Iris pigment epithelial cell (primary cell): Measurements from ENCODE around the gene NLRP9.

ENCODE experiments used
- DNase-seq: peaks from one replicate; pipeline ENCODE4 v3.0.0-alpha.2; 2011; ENCODE audit warnings: low read depth

The NLRP9 gene

DNA sequence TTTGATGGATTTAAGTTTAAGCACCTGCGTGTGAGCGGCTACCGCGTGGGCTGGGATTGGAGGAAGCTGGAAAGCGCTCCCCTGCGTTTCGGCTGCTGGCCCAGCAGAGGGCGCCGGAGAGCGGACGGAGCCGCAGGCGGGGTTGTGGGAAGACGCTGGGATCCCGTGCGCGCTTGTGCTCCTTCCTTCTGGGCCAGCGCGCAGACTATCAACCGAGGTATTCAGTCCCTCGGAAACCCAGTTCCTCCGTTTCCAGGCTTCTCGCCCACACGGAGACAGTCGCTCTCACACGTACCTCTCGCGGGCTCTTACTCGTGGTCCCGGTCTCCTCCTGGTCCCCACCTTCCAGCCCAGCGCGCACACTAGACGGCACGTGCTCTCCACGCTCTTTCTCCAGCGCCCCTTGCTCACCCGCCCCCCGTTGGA lies 34.4 kb downstream of the NLRP9 start:
- peak; percentile 20 for DNase-seq

DNA sequence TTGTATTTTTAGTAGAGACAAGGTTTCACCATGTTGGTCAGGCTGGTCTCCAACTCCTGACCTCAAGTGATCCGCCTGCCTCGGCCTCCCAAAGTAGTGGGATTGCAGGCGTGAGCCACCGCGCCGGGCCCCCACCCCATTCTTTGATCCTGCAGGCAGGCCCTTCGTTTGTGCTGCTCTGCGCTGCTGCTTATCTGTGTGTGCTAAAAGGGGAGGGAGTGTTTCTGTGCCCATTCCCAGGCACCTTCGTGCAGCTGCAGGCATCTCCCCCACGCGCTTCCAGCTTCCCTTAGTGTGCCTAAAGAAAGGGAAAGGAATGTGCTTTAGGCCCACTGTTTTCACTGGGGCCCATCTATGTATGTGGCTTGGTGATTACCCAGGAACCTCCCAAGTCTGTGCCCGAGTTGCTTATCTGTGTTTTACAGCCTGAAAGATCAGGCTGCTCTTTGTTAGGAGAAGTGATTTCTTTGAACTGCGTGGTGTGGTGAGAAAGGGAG lies 36.0 kb downstream of the NLRP9 start:
- DNase-seq: no peak

DNA sequence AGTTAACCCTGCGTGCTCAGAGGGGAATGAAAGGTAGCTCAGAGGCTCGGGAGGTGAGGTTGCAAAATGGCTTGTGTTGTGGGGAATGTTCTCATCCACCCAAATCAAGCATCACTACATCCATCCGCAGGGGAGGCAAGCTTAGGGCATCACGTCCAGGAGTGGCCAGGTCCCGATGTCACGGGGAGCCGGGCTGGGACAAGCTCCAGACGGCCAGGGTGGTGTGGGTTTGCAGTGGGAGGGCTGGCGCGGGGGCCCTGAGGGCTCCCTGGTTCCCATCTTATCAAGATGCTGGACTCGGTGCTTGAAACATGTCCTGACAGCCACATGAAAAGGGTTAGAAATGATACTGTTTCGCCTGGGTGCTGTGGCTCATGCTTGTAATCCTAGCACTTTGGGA lies 37.4 kb downstream of the NLRP9 start:
- DNase-seq: no peak

DNA sequence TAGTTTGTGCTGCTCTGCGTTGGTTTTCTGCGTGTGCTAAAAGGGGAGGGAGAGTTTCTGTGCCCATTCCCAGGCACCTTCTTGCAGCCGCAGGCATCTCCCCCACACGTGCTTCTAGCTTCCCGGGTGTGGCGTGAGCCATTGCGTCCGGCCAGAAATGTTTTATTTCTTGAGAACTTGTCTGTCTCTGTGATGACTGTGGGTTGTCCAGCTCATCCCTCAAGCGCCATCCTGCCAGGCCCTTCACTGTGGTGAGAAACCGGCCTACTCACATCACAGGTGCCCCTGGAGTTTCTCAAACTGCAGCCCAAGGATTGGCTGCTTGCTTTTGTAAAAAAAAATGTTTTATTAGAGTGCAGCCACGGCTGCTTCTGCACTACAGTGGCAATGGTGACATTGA lies 39.0 kb downstream of the NLRP9 start:
- DNase-seq: no peak

DNA sequence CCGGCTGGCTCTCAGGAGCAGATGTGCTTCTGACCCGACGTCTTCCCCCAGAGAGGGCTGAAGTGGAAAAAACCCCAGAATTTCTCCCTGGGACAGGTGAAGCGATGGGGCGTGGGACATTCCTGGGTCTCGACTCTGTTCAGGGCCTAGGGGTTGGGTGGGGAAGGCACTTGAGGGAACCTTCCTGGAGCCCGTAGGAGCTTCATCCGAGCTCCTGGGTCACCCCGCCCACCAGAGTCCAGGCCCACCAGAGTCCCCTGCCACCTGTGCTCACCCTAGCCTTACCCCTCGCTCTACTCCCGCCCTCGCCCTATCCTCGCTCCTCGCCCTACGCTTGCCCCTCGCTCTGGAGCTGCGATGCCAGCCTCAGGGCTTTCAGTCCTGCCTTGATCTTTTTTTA lies 39.9 kb downstream of the NLRP9 start:
- DNase-seq: no peak

DNA sequence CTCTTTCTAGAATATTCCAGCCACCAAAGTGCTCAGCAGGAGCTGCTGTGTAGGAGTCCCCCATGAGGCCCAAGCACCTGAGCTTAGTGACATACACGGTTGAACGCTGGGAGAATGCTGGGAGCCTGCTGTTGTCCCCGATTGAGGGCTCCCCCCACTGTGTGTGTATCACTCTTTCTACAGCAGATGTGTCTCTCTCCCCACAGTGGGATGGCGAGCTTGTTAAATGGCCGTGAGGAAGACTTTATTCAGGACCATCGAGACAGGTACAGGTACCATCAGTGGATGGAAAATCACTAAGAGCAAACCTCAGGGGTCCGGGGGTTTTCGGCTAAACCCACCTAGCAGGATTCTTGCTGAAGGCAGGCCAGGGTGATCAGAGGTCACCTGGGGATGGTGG lies 40.5 kb downstream of the NLRP9 start:
- DNase-seq: no peak

DNA sequence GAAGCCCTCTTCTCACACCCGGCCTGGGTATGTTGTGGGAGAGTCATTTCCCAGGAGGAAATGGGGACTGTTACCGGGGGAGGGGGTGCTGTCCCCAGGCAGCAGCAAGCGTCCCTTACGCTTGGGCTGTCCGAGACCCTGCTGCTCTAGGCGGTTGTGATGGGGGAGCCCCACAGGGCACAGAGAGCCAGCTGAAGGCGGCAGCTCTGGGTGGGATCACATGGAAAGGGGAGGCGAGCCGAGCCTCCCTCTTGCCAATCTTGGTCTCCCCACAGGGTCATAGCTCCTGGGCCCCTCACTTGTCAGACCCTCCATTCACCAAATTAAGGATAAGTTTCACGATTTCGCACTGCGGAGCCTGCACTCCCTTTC lies 41.1 kb downstream of the NLRP9 start:
- DNase-seq: no peak

DNA sequence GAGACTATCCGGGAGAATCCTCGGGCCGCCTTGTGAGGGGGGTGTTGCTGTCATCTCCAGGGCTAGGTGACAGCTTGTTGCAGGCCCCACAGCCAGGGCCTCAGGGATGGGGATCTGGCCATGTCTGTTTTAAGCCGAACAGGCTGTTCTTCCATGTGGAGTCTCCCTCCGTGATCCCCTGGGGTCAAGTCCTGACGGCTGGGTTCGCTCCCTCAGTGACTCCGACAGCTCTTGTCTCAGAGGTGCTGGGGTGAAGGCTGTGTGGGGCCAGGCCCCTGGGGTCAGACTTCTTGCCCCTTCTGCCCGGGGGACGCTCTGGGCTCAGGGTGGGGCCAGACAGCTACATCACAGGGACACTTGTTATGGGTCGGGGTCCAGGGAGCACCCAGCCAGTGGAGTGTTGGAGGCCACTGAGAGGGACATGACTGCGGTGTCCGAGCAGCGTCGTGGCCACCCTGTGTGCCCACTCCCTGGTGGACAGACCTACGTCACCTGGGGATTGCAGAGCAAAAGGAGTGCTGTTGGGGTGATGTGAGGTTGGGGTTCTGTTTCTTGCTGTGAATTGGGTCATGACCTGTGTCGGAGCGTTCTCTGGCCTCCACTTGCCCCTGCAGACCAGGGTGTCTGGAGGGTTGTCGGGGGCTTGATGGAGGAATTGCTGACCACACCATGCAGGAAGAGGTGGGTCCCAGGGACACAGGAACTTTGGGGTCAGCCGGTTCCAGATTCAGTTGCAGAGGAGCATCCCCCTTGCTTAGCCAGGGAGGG lies 41.7 kb downstream of the NLRP9 start:
- DNase-seq: no peak

DNA sequence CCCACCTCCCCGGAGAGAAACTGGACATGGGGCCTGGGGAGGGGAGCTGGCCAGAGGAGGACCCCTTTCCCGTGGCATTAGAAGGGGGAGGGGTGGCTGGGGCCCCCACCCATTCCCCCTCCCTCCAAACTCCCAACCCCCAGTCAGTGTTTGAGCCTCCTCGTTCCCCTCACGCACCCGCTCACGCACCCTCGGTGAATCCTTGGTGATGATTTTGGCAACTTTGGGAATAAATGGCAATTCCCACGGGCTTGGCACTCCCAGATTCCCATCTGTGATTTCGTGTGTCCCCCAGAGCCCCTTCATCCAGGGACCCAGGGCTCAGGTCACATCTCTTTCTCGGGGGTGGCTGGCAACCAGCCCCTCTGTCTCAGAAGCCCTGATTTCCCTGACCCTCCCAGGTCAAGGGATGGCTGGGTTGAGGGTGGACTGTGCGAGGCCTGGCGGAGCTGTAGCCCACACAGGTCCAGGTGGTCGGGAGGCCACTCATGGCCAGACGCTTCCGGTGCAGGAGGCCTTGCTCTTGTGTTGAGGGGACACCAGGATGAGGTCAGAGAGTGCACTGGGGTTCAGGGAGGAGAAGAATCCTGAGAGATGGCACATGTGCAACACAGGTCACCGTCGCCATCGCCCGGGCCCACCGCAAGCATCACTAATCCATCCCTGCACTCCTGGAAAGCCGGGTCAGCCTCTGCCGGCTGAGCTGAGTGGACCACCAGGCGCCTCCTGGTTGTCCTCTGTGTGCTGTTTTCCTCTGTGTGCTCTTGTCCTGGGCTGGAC lies 42.5 kb downstream of the NLRP9 start:
- no peak for DNase-seq

DNA sequence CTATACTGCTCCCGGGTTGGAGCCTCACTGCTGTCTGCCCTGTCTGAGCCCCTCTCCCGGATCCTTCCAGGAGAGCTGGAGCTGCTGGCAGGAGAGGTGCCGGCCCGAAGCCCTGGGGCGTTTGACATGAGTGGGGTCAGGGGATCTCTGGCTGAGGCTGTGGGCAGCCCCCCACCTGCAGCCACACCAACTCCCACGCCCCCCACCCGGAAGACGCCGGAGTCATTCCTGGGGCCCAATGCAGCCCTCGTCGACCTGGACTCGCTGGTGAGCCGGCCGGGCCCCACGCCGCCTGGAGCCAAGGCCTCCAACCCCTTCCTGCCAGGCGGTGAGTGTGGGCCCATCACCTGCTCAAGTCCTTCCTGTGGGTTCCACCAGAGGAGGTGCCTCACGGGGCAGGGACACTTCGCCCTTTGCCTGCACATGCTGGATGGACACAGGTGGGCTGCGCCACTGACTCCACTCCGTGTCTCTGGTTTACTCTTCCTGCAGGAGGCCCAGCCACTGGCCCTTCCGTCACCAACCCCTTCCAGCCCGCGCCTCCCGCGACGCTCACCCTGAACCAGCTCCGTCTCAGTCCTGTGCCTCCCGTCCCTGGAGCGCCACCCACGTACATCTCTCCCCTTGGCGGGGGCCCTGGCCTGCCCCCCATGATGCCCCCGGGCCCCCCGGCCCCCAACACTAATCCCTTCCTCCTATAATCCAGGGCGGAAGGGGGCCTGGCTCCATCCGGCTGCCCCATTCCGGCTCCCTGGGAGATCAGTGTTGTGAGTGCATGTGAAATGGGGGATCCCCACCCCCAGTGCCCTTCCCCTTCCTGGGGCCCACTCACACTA lies 43.3 kb downstream of the NLRP9 start:
- no peak for DNase-seq

DNA sequence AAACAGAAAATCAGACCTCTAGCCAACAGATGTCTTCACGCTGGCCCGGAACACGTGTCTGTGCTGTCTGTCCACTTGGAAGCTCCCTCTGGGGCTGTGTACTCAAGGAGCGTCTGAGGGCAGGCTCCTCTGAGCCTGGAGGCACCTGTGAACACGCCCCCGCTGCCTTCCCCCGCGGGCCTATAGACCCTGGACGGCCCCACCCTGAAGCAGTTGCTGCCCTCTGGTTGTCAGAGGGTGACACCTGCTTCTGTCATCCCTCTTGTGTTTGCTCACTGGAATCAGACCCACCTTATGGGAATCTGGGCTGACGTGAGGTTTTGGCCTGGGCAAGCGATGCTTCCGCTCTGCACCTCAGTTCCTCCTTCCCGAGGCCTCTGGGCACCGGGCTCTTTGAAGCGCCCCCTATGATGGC lies 44.0 kb downstream of the NLRP9 start:
- DNase-seq: no peak

DNA sequence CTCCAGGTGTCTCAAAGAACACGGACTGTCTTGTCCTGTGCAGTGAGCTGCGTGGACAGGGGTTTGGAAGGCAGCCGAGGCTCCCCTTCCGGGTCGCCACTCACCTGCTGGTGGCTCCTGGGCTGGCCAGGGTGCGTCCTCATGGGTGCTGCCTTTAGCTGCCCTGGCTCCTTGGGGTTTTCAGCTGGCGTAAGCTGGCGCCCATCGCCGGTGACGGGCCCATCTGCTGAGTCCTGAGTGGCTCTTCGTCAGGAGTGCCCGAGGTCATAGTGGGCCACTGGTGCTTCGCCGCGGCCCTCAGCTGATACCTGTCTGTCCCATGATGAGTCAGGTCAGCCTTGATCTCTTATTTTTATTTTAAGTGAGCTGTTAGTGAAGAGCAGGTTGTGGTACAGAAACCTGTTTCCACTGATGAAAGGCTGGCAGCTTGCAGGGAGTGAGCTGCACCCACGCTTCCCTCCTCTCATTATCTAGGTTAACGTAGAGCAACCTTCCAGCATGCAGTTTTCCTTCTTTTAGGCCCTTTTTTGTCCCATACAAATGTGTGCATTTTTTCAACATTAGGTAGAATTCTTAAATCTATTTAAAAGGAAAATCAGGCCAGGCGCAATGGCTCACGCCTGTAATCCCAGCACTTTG lies 44.7 kb downstream of the NLRP9 start:
- DNase-seq: no peak

DNA sequence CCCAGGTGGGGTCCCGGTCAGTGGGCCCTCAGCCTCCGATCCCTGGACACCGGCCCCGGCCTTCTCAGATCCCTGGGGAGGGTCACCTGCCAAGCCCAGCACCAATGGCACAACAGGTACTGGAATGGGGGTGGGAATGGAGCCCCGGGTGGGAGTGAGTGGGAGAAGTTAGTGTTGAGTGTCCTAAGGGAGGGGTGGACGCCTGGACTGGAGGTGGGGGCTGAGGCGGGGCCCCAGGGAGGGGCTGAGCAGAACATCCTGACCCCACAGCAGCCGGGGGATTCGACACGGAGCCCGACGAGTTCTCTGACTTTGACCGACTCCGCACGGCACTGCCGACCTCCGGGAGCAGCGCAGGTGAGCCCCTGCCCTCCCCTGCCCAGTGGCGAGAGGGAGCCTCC lies 45.5 kb downstream of the NLRP9 start:
- no peak for DNase-seq

DNA sequence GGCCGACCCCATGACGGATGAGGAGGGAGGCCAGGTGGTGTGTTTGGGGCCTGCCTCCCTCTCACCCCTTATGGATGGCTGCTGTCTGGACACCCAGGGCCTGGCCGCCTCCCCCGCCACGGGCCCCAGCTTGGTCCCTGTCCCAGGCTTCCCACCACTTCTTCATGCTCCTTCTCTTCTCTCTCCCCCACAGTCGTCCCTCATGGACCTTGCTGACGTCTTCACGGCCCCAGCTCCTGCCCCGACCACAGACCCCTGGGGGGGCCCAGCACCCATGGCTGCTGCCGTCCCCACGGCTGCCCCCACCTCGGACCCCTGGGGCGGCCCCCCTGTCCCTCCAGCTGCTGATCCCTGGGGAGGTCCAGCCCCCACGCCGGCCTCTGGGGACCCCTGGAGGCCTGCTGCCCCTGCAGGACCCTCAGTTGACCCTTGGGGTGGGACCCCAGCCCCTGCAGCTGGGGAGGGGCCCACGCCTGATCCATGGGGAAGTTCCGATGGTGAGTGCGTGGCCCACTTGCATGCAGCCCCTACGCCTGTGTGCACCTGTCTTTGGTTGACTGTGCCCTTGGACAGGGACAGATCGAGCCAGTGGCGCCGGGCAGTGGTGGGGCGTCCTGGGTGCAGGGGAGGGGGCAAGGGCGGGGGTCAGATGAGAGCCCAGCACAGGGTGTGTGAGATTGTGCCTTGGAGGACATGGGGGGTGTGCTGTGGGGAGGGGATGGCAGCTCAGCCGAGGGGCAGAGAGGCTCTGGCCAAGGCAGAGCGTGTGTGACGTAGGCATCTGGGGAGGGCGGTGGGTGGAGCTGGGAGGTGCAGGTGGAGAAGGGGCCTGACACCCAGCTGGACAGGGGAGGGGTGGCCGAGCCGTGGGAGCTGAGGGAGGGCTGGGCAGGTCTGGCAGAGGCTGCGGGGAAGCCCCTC lies 46.4 kb downstream of the NLRP9 start:
- no peak for DNase-seq

DNA sequence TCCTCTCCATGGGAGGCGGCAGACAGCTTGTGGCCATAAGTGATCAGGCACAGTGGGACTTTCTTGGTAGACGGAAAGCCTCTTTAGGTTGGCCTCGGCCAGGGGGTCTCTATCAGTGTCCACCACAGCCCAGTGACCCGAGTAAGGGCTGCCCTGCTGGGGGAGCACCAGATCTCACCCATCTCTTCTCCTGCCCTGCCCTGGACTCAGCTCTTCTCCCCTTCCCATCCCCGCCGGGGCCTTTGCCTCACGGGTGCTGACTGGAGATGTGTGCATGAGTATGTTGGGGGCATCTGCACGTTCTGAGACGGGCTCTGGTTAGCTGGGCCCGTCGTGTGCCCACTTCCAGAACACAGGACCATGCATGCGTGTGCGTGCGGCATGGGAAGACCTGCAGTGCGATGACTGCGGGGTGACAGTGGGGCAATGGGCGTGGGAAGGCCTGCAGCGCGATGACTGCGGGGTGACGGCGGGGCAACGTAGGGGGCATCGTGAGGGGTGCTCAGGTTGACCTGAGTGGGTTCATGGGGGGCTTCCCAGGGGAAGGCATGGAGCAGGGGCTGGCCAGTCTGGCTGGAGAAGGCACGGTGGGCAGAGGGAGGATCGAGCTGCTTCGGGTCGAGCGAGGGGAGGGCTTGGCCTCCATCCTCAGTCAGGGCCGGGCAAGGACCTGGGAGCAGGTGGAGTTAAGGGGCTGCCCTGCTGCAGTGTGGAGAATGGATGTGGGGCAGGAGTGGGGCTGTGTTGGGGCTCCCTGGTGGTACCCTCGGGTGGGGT lies 47.2 kb downstream of the NLRP9 start:
- DNase-seq: no peak

DNA sequence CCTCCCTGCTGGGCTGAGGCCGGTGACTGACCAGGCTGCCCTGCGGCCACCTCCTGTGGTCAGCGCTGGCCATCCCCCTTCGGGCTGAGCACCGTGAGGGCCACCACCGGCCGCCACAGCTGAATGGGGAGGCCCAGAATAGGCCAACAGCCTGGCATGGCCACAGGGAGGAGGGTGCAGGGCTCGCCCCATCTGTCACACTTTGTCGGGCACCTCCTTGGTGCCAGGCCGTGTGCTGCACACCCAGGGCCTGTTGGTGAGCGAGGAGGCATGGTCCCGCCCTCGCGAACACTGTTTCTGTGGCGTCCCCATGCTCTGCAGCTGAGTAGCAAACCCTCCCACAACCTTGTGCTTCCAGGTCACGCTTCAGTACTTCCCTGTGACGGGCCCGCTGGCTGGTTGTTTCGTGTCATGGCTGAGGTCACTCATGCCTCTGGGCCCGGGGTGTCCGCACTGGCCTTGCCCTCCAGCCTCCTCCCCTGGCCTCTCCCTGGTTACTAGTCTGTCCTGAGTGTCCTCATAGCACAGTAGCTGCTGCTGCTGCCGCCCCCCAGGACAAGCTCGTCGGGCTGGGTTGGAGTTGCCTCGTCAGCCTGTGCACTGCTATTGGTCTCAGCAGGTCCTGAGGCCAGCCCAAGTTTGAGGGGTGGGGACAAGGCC lies 48.0 kb downstream of the NLRP9 start:
- DNase-seq: no peak

DNA sequence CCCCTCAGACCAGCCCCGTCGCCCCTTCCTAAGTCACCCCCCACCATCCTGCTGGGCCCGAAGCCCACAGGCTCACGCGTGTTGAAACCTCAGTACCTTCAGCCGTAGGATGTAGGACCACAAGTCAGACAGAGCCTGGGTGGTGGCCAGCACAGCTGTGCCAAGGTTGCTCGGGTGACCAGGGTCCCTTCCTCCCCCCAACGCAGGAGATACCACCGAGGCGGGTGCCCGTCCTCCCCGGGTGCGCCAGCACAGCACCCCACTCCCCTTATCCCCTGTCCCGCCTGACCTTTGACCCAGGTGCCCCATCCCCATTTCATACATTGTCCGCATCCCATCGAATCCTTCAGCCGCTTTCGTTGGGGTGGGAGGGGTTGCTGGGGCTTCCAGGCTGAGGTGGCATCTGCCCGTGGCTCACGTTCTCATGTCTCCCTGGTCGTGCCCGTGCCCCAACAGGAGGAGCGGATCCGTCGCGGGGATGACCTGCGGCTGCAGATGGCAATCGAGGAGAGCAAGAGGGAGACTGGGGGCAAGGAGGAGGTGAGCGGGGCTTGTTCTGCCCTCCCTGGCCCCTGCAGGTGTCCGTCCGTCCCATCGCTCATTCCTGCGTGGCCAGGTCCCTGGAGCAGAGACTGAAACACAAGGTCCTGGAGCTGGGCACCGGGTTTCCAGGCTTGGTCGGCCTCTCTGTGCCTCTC lies 48.6 kb downstream of the NLRP9 start:
- no peak for DNase-seq

DNA sequence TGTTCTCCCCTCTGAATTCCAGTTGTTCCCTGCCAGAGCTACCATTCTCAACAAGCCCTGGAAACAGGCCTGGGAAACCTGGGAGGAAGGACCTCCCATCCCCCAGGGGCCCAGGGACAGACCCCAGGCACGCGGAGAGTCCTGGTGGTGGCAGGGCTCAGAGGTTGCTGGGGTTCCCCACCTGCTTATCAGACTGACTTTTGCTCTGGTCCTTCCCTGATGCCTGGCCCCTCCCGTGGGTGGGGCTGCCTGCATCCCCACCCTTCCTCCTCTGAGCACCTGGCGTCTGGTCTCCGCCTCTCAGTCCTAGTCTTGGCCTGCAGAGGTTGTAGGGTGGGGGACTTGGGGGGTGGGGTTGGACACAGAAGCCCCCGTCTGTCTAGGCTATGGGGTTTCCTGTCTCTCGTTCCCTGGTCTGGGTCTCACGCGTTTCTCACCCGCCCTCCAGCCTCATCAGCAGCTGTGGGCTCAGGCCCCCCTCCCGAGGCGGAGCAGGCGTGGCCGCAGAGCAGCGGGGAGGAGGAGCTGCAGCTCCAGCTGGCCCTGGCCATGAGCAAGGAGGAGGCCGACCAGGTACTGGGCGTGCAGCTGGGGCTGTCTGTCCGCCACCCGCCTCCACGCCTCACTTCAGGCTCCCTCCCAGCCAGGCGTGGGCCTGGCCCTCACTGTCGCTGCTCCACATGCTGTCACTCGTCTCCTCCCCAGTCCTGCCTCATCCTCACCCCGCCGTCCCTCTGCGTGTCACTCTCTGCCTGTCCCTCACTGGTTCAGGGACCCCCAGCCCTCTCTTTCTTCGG lies 49.6 kb downstream of the NLRP9 start:
- no peak for DNase-seq
